GM12878 (cell line): ENCODE data around the gene RABL6. TPM values are rescaled to one million over a fixed set of nuclear protein-coding genes. Genes with fewer than 3 reads are reported as not detected.

Experiments
- ATAC-seq: fragments of 200-7000 bp; cut with Tn5 transposase; 3 replicates; pipeline ENCODE4 v1.9.1; 2020; ENCODE audit warnings: mild to moderate bottlenecking, moderate library complexity
- BruUV-seq: library from RNA; stranded (reverse); fragments of 400-500 nt; replicated peaks from 2 replicates; lab custom pipeline; 2021; lab: Mats Ljungman, UMichigan
- CTCF ChIA-PET: fragments of 300-600 bp; sonication (Branson Sonifier 250); formaldehyde crosslinking; extraction: SDS; loops from one replicate; lab custom pipeline; 2021; ENCODE audit warnings: inconsistent platforms; lab: Yijun Ruan, JAX
- POLR2A ChIA-PET: fragments of 350-600 bp; formaldehyde crosslinking; extraction: SDS; loops from one replicate; lab custom pipeline; 2021; ENCODE audit warnings: inconsistent platforms; lab: Charles Lee
- RAD21 ChIA-PET: fragments of 300-600 bp; sonication (Branson Sonifier 250); formaldehyde crosslinking; loops from one replicate; lab custom pipeline; 2023; ENCODE audit warnings: antibody characterized with exemption; ENCODE audit not compliant: unreplicated experiment; lab: Charles Lee
- SMC1A ChIA-PET: fragments of 300-600 bp; sonication (Branson Sonifier 250); formaldehyde crosslinking; loops from one replicate; lab custom pipeline; 2023; ENCODE audit not compliant: unreplicated experiment, uncharacterized antibody; lab: Charles Lee
- DNase-seq: peaks from one replicate; pipeline ENCODE4 v3.0.0-alpha.2; 2011; ENCODE audit warnings: low read depth, low spot score
- FAIRE-seq: peaks from 3 replicates; lab custom pipeline; 2011; peaks lifted over from hg19 to GRCh38; lab: Jason Lieb, UNC
- H2AFZ ChIP-seq: 2 replicates; pipeline ENCODE4 v1.6.0; 2011; ENCODE audit warnings: low read depth, low read length, control low read depth; ENCODE audit not compliant: control insufficient read depth
- H3K27ac ChIP-seq: 2 replicates; pipeline ENCODE4 v1.5.1; 2011; ENCODE audit warnings: control low read depth; ENCODE audit not compliant: control insufficient read depth, insufficient read depth
- H3K27me3 ChIP-seq, 2 experiments: replicated peaks in 1 of 2; 2 replicates each; pipeline versions ENCODE4 v1.6.0 to v1.6.1; 2011; ENCODE audit warnings: low read length in 1 of 2; ENCODE audit not compliant: control insufficient read depth in 2 of 2, insufficient read depth in 2 of 2
- H3K36me3 ChIP-seq, 2 experiments: 2 replicates each; pipeline ENCODE4 v1.5.1; 2011; ENCODE audit warnings: low read length in 1 of 2; ENCODE audit not compliant: control insufficient read depth in 2 of 2, insufficient read depth in 2 of 2
- H3K4me1 ChIP-seq: 2 replicates; pipeline ENCODE4 v1.6.1; 2011; ENCODE audit warnings: mild to moderate bottlenecking, low read length, moderate library complexity, mixed read lengths; ENCODE audit not compliant: control insufficient read depth, insufficient read depth
- H3K4me2 ChIP-seq: 2 replicates; pipeline ENCODE4 v1.6.0; 2011; ENCODE audit warnings: control low read depth; ENCODE audit not compliant: control insufficient read depth, insufficient read depth
- H3K4me3 ChIP-seq: fragments of 200-600 bp; sonication (generic); 2 replicates; pipeline ENCODE4 v1.5.1; 2016
- H3K79me2 ChIP-seq: 2 replicates; pipeline ENCODE4 v1.6.0; 2011; ENCODE audit warnings: low read length; ENCODE audit not compliant: control insufficient read depth, insufficient read depth
- H3K9ac ChIP-seq: 2 replicates; pipeline ENCODE4 v1.8.0; 2011; ENCODE audit warnings: low read length, control low read depth, mixed read lengths; ENCODE audit not compliant: control insufficient read depth, insufficient read depth
- H3K9me3 ChIP-seq: replicated peaks from 3 replicates; pipeline ENCODE4 v1.5.1; 2011; ENCODE audit warnings: mild to moderate bottlenecking, low read length; ENCODE audit not compliant: control insufficient read depth, insufficient read depth
- H4K20me1 ChIP-seq: 2 replicates; pipeline ENCODE4 v1.6.0; 2011; ENCODE audit not compliant: control insufficient read depth, insufficient read depth
- ATF7 ChIP-seq: fragments of 450-650 bp; IDR thresholded peaks from 2 replicates; pipeline ENCODE4 v1.6.1; 2016; ENCODE audit warnings: low read depth, mild to moderate bottlenecking
- BMI1 ChIP-seq: fragments of 450-650 bp; IDR thresholded peaks from 2 replicates; pipeline ENCODE4 v1.6.1; 2016; ENCODE audit warnings: mild to moderate bottlenecking, moderate library complexity, borderline replicate concordance
- CBX3 ChIP-seq: fragments of 200-600 bp; sonication (generic); IDR thresholded peaks from 2 replicates; pipeline ENCODE4 v1.6.1; 2016; ENCODE audit warnings: low read depth, borderline replicate concordance
- CREB1 ChIP-seq: IDR thresholded peaks from 2 replicates; pipeline ENCODE4 v1.6.1; 2012; ENCODE audit warnings: low read depth, mild to moderate bottlenecking, inconsistent platforms
- ETV6 ChIP-seq, 2 experiments: fragments of 450-650 bp in 1 of 2; IDR thresholded peaks in 1 of 2; conservative IDR thresholded peaks in 1 of 2; 2 replicates each; pipeline ENCODE4 v1.6.1; 2014; ENCODE audit warnings: antibody characterized with exemption in 1 of 2, borderline replicate concordance in 1 of 2, low read depth in 1 of 2, mild to moderate bottlenecking in 1 of 2, moderate library complexity in 1 of 2
- FOXM1 ChIP-seq: IDR thresholded peaks from 2 replicates; pipeline ENCODE4 v1.6.1; 2012; ENCODE audit warnings: low read depth, mild to moderate bottlenecking, inconsistent platforms, low read length, moderate library complexity
- HDAC6 ChIP-seq: fragments of 200-600 bp; sonication (generic); IDR thresholded peaks from one replicate; pipeline ENCODE4 v1.8.0; 2017; ENCODE audit warnings: antibody characterized with exemption; ENCODE audit not compliant: unreplicated experiment
- IKZF1 ChIP-seq: fragments of 450-650 bp; conservative IDR thresholded peaks from 2 replicates; pipeline ENCODE4 v1.6.1; 2017; ENCODE audit warnings: antibody characterized with exemption, mild to moderate bottlenecking
- KAT2A ChIP-seq: conservative IDR thresholded peaks from 2 replicates; pipeline ENCODE4 v1.6.1; 2011; ENCODE audit warnings: low read depth, low read length; ENCODE audit not compliant: control insufficient read depth
- TAF1 ChIP-seq: IDR thresholded peaks from 2 replicates; pipeline ENCODE4 v1.6.1; 2011; ENCODE audit warnings: mild to moderate bottlenecking, low read depth, low read length, borderline replicate concordance
- TCF7 ChIP-seq: IDR thresholded peaks from 2 replicates; pipeline ENCODE4 v1.6.1; 2014; ENCODE audit warnings: antibody characterized with exemption, borderline replicate concordance
- USF2 ChIP-seq: IDR thresholded peaks from 2 replicates; pipeline ENCODE4 v1.6.1; 2011; ENCODE audit warnings: low read depth, low read length, improper control_type of control experiment, borderline replicate concordance
- ZNF24 ChIP-seq: fragments of 450-650 bp; IDR thresholded peaks from 2 replicates; pipeline ENCODE4 v1.6.1; 2017; ENCODE audit warnings: antibody characterized with exemption, mild to moderate bottlenecking
- WGBS: methylation state at CpG from one replicate; pipeline ENCODE4 v1.1.6; 2016; ENCODE audit warnings: low lambda C conversion rate; ENCODE audit not compliant: insufficient replicate concordance, insufficient coverage; ENCODE audit errors: missing lambda C conversion rate; 5-methylcytosine and 5-hydroxymethylcytosine counted together
- in situ Hi-C: fragments of 300-500 bp; cut with MboI; formaldehyde crosslinking; loops from 9 replicates; pipeline ENCODE4 v1.14.3; 2018; ENCODE audit warnings: mixed read lengths
- intact Hi-C: fragments of 100-400 bp; cut with micrococcal nuclease; formaldehyde crosslinking; loops from one replicate; pipeline ENCODE4 v1.14.2; 2022; ENCODE audit not compliant: unreplicated experiment
- polyA plus RNA-seq, 11 experiments: library from polyadenylated mRNA; depleted of rRNA in 4 of 11; unstranded in 6 of 11; stranded (reverse) in 5 of 11; fragments of >200 nt; fragmentation: Nextera tagmentation in 4 of 11; fragmentation: Illumina TruSeq in 1 of 11; extraction: Ambion mirVana in 4 of 11; extraction: Trizol in 1 of 11; gene quantifications; 1 replicate in 1 of 11; 2 replicates in 10 of 11; pipeline versions ENCODE4 v1.2.1 to v1.2.3, GENCODE V29; 2011 to 2016; ENCODE audit warnings: inconsistent platforms in 2 of 11, missing spikeins in 2 of 11, low read depth in 1 of 11
- total RNA-seq, 4 experiments: library from RNA; depleted of rRNA in 3 of 4; stranded (reverse); fragments of >200 nt in 3 of 4; fragmentation: Illumina TruSeq in 1 of 4; extraction: Trizol in 1 of 4; gene quantifications; 2 replicates each; pipeline versions ENCODE4 v1.2.1 to v1.2.3, GENCODE V29; 2013 to 2021
- TF ChIP-seq, protein P1 (sequence below): fragments of 450-650 bp; IDR thresholded peaks from 2 replicates; pipeline ENCODE4 v1.6.1; 2016; ENCODE audit warnings: mild to moderate bottlenecking

The RABL6 gene
- total and polyA plus RNA-seq, 10 of the 15 experiments (the other 5 are each of a cell fraction or from before 2014, with no cell fraction given): 1.4 to 134 (median 42.7) TPM

GRCh38 chr9:136839229-136840139 lies 31.7 kb downstream of the RABL6 start:
- BruUV-seq: no TSS peak
- ChIA-PET POLR2A (no interaction called here), RAD21 (no interaction called here), CTCF (interaction anchor here (0.6 kb wide), 1 partner anchor 88 kb away, joined by 3 read pairs; no protein-coding TSS in a partner anchor), SMC1A (no interaction called here)
- H3K27ac ChIP-seq: no peak overlapping the region
- peaks cover 6% of the 10 kb centered on the region; the same call in 1 of the 2 replicates for H3K4me1 ChIP-seq
- in situ Hi-C loops (no loop called here), intact Hi-C loops (no loop called here)
- no peak for FAIRE-seq
- WGBS: 87% methylated on average over 25 of the region's 36 CpGs
- no peaks in the 10 kb centered on the region for H3K9me3 ChIP-seq
- no peaks in the 10 kb centered on the region for H3K79me2 ChIP-seq
- no peaks in the 10 kb centered on the region; the same call in 1 of the 2 replicates for H4K20me1 ChIP-seq
- H2AFZ ChIP-seq: no peak overlapping the region
- H3K27me3 ChIP-seq: no peaks in the 10 kb centered on the region
- ATAC-seq: no peak
- no peak for DNase-seq
- no peak overlapping the region for H3K4me3 ChIP-seq
- no peak overlapping the region for H3K4me2 ChIP-seq
- no peaks in the 10 kb centered on the region for H3K36me3 ChIP-seq
- TF ChIP-seq FOXM1 (no peak), BMI1 (no peak), TAF1 (no peak), ZNF24 (no peak), CREB1 (no peak), USF2 (no peak), KAT2A (no peak), IKZF1 (no peak), TCF7 (no peak), ATF7 (no peak), CBX3 (no peak), ETV6 (conservative IDR thresholded peaks at IDR 0.05 in 1 of 2, IDR thresholded peaks at IDR 0.05 in 1 of 2; ENCODE audit: borderline replicate concordance in 1 of 2, low read depth in 1 of 2) (no peak), HDAC6 (no peak)
- TF ChIP-seq, protein P1, sequence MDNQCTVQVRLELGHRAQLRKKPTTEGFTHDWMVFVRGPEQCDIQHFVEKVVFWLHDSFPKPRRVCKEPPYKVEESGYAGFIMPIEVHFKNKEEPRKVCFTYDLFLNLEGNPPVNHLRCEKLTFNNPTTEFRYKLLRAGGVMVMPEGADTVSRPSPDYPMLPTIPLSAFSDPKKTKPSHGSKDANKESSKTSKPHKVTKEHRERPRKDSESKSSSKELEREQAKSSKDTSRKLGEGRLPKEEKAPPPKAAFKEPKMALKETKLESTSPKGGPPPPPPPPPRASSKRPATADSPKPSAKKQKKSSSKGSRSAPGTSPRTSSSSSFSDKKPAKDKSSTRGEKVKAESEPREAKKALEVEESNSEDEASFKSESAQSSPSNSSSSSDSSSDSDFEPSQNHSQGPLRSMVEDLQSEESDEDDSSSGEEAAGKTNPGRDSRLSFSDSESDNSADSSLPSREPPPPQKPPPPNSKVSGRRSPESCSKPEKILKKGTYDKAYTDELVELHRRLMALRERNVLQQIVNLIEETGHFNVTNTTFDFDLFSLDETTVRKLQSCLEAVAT: no peak
- no peak overlapping the region for H3K9ac ChIP-seq
